ENCODE measurements around the gene YIF1A. TPM values are rescaled to one million over a fixed set of nuclear protein-coding genes. Genes with fewer than 3 reads are reported as not detected.

YIF1A gene, protein sequence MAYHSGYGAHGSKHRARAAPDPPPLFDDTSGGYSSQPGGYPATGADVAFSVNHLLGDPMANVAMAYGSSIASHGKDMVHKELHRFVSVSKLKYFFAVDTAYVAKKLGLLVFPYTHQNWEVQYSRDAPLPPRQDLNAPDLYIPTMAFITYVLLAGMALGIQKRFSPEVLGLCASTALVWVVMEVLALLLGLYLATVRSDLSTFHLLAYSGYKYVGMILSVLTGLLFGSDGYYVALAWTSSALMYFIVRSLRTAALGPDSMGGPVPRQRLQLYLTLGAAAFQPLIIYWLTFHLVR
- total RNA-seq (2022; extraction: Qiagen RNA extraction; ENCODE audit: low read depth), result 96.1 to 128 TPM (median 120 TPM) in 5 replicates

GRCh38 chr11:66288671-66289547 lies at the start of gene YIF1A:
TSS of gene YIF1A (minus strand) at chr11:66289143. CDS start at chr11:66288985, 158 bp downstream.

GRCh38 chr11:66336234-66337102 lies 47.5 kb upstream of the YIF1A start, which contains the start of gene RIN1:
TSS of gene RIN1 (minus strand) at chr11:66336434. CDS start at chr11:66336402, 32 bp downstream.

DNA sequence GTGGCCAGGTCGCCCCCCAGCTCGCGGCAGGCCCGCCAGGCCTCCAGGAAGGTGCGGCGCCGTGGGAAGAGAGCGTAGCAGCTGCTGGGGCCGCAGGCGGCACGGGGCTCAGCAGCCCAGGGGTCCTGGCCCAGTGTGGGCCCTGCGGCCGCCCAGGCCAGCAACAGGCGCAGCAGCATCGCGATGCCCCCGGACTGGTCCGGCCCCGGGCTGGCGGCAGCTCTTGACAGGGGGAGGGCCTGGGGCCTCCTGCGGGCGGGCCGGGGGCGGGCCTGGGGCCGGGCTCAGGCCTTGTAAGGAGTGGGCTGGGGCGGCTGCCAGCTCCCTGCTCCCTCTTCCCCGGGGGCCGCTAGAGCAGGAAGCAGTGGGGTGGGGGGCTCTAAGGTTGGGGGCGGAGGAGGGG lies 27.9 kb upstream of the YIF1A start, which contains the start of gene CD248:
TSS of gene CD248 (minus strand) at position 196 of the 403 bp plus-strand sequence. CDS start at position 179, 17 bp downstream.

DNA sequence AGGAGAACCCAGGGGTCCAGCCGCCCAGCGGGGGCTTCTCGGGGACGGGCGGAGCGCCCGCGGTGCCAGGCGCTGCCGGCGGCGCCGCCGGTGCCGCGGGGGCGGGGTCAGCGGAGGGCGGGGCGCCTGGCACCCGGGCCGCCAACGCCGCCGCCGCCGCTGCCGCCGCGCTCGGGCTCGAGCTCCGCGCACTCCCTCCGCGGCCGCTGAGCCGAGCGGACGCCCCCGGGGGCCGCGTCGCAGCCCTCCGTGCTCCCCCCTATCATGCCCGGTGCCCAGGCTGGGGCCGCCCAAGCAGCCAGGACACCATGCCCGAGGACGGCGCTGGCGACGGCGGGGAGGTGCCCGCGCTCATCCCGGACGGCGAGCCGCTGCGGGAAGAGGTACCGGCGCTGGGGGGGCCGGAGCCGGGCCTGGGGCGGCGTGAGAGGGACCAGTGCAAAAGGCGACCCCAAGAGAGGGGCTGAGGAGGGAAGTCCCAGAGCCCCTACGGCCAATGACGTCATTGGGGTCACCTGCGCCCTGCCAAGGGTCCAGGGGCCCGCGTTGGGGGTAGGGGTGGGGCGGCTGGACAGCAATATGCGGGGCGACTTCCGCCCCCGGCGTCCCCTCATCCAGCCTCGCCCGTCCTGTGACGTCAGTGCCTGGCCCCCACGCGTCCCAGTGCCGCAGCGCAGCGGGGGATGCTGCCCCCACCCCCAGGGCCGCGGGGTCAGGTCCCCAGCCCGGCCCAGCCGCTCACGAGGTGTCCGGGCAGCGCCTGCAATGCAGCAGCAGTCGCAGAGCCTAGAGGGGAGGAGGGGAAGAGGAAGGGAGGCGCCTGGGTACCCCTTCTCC lies 3.0 kb upstream of the YIF1A start, which contains the start of gene TMEM151A:
TSS of gene TMEM151A (plus strand) at position 189 of the 837 bp plus-strand sequence. CDS start at position 309, 120 bp downstream.

GRCh38 chr11:66277471-66278362 lies 11.2 kb downstream of the YIF1A start, which contains the start of gene CNIH2:
TSS of gene CNIH2 (plus strand) at chr11:66278175. CDS start at chr11:66278457, 282 bp downstream.

DNA sequence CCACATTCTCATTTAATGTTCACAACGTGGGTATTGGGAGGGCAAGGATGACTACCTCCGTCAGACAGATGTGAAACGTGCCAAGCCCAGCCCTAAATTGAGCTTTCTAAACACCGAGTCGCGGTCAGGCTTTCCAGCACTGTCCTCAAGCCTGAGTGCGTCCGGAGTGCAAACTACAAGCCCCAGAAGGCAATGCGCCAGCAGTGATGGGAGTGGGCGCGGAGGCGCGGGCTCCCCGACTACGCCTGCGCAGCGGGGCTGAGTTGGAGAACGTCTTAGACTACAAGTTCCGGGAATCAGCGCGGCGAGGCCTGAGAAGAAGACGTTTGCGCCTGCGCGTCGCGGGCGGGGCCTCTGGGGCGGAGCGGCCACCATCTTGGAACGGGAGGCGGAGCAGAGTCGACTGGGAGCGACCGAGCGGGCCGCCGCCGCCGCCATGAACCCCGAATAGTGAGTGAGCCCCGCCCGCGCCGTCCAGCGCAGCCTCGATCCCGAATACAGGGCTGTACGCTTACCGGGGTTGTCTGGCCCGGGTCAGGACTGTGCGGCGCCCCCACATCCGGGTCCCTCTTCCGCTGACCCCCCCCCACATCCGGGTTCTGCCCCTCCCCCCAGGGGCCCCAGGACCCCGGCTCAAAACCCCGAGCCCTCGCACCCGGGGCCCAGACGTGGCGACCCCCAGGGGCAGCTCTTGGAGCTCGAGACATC lies 20.5 kb downstream of the YIF1A start, which contains the start of gene RAB1B:
TSS of gene RAB1B (plus strand) at position 396 of the 708 bp plus-strand sequence. CDS start at position 437, 41 bp downstream.

Other genes starting within 250 kb of the YIF1A start
- gene GAL3ST3, start 240.0 kb downstream of the YIF1A start, total RNA-seq (2022; extraction: Qiagen RNA extraction; ENCODE audit: low read depth), result not detected in 5 replicates
- gene SF3B2, start 236.8 kb downstream of the YIF1A start, total RNA-seq (2022; extraction: Qiagen RNA extraction; ENCODE audit: low read depth), result 167 to 176 TPM (median 170 TPM) in 5 replicates
- 55.6 to 82.5 TPM (median 76.9 TPM) in 5 replicates for gene PACS1, start 218.9 kb downstream of the YIF1A start, total RNA-seq (2022; extraction: Qiagen RNA extraction; ENCODE audit: low read depth)
- 39.5 to 45.3 TPM (median 41.9 TPM) in 5 replicates for gene KLC2, start 31.4 kb downstream of the YIF1A start, total RNA-seq (2022; extraction: Qiagen RNA extraction; ENCODE audit: low read depth)
- 120 to 147 TPM (median 144 TPM) in 5 replicates for gene RAB1B, start 20.5 kb downstream of the YIF1A start, total RNA-seq (2022; extraction: Qiagen RNA extraction; ENCODE audit: low read depth)
- gene CNIH2, start 11.0 kb downstream of the YIF1A start, total RNA-seq (2022; extraction: Qiagen RNA extraction; ENCODE audit: low read depth), result 1.7 to 2.4 TPM (median 2.4 TPM) in 5 replicates
- gene TMEM151A, start 2.8 kb upstream of the YIF1A start, total RNA-seq (2022; extraction: Qiagen RNA extraction; ENCODE audit: low read depth), result 2.2 to 4.0 TPM (median 3.7 TPM) in 5 replicates
- gene CD248, start 27.9 kb upstream of the YIF1A start, total RNA-seq (2022; extraction: Qiagen RNA extraction; ENCODE audit: low read depth), result not detected in 5 replicates
- gene RIN1, start 47.3 kb upstream of the YIF1A start, total RNA-seq (2022; extraction: Qiagen RNA extraction; ENCODE audit: low read depth), result 25.9 to 37.9 TPM (median 35.9 TPM) in 5 replicates
- gene BRMS1, start 56.0 kb upstream of the YIF1A start, total RNA-seq (2022; extraction: Qiagen RNA extraction; ENCODE audit: low read depth), result 76.2 to 102 TPM (median 88.6 TPM) in 5 replicates
- gene B4GAT1, start 58.5 kb upstream of the YIF1A start, total RNA-seq (2022; extraction: Qiagen RNA extraction; ENCODE audit: low read depth), result 12.6 to 17.8 TPM (median 17.0 TPM) in 5 replicates
- gene SLC29A2, start 82.6 kb upstream of the YIF1A start, total RNA-seq (2022; extraction: Qiagen RNA extraction; ENCODE audit: low read depth), result 3.5 to 5.7 TPM (median 5.3 TPM) in 5 replicates
- not detected in 5 replicates for gene NPAS4, start 131.9 kb upstream of the YIF1A start, total RNA-seq (2022; extraction: Qiagen RNA extraction; ENCODE audit: low read depth)
- 98.8 to 122 TPM (median 111 TPM) in 5 replicates for gene MRPL11, start 149.7 kb upstream of the YIF1A start, total RNA-seq (2022; extraction: Qiagen RNA extraction; ENCODE audit: low read depth)
- gene PELI3, start 177.8 kb upstream of the YIF1A start, total RNA-seq (2022; extraction: Qiagen RNA extraction; ENCODE audit: low read depth), result 3.7 to 5.8 TPM (median 4.8 TPM) in 5 replicates
- gene DPP3, start 191.3 kb upstream of the YIF1A start, total RNA-seq (2022; extraction: Qiagen RNA extraction; ENCODE audit: low read depth), result 51.9 to 59.3 TPM (median 57.4 TPM) in 5 replicates
- gene BBS1, start 221.5 kb upstream of the YIF1A start, total RNA-seq (2022; extraction: Qiagen RNA extraction; ENCODE audit: low read depth), result 9.8 to 11.9 TPM (median 10.7 TPM) in 5 replicates